Keratinocyte (primary cell): ENCODE measurements around the gene SLC17A9. TPM values are rescaled to one million over a fixed set of nuclear protein-coding genes. Genes with fewer than 3 reads are reported as not detected.
"Not testable (repeated sequence)": the region's sequence is repeated elsewhere in the genome, so short reads cannot be mapped to it uniquely, and the experiment has no call there.

ENCODE experiments used
- DNase-seq: peaks from one replicate; pipeline ENCODE4 v3.0.0-alpha.2; 2011; ENCODE audit warnings: low read depth, missing footprints, low spot score
- FAIRE-seq: peaks from 2 replicates; lab custom pipeline; 2011; peaks lifted over from hg19 to GRCh38; lab: Jason Lieb, UNC
- H2AFZ ChIP-seq: 2 replicates; pipeline ENCODE4 v1.6.0; 2012; ENCODE audit warnings: low read length, control low read depth, inconsistent platforms; ENCODE audit not compliant: control insufficient read depth
- H3K27ac ChIP-seq: 2 replicates; pipeline ENCODE4 v1.5.1; 2011; ENCODE audit warnings: low read length; ENCODE audit not compliant: control insufficient read depth, insufficient read depth
- H3K27me3 ChIP-seq: 3 replicates; pipeline ENCODE4 v1.6.0; 2011; ENCODE audit warnings: low read length; ENCODE audit not compliant: control insufficient read depth, insufficient read depth; ENCODE audit errors: extremely low read depth
- H3K36me3 ChIP-seq, 2 experiments: 2 replicates in 1 of 2; 3 replicates in 1 of 2; pipeline ENCODE4 v1.5.1; 2011; ENCODE audit warnings: low read length in 2 of 2, mild to moderate bottlenecking in 1 of 2; ENCODE audit not compliant: control insufficient read depth in 2 of 2, insufficient read depth in 2 of 2; ENCODE audit errors: extremely low read depth in 1 of 2
- H3K4me1 ChIP-seq: 3 replicates; pipeline ENCODE4 v1.5.1; 2011; ENCODE audit warnings: low read length; ENCODE audit not compliant: control insufficient read depth, insufficient read depth; ENCODE audit errors: extremely low read depth
- H3K4me2 ChIP-seq: 3 replicates; pipeline ENCODE4 v1.6.0; 2011; ENCODE audit warnings: low read depth, low read length; ENCODE audit not compliant: control insufficient read depth, insufficient read depth; ENCODE audit errors: extremely low read depth
- H3K4me3 ChIP-seq, 3 experiments: fragments of 200-600 bp in 1 of 3; sonication (generic) in 1 of 3; 2 replicates in 2 of 3; 3 replicates in 1 of 3; pipeline ENCODE4 v1.5.1; 2011 to 2016; ENCODE audit warnings: low read length in 3 of 3, mild to moderate bottlenecking in 3 of 3, control low read depth in 2 of 3, inconsistent platforms in 1 of 3, low read depth in 1 of 3, mixed read lengths in 1 of 3, mixed run types in 1 of 3, moderate library complexity in 1 of 3; ENCODE audit not compliant: control insufficient read depth in 2 of 3, insufficient read depth in 2 of 3; ENCODE audit errors: extremely low read depth in 1 of 3
- H3K79me2 ChIP-seq: 2 replicates; pipeline ENCODE4 v1.6.0; 2012; ENCODE audit warnings: low read length; ENCODE audit not compliant: control insufficient read depth, insufficient read depth
- H3K9ac ChIP-seq: 3 replicates; pipeline ENCODE4 v1.6.0; 2011; ENCODE audit warnings: low read length; ENCODE audit not compliant: control insufficient read depth, insufficient read depth; ENCODE audit errors: extremely low read depth
- H3K9me1 ChIP-seq: 3 replicates; pipeline ENCODE4 v1.6.0; 2011; ENCODE audit warnings: low read length; ENCODE audit not compliant: control insufficient read depth, insufficient read depth; ENCODE audit errors: extremely low read depth
- H3K9me3 ChIP-seq: 2 replicates; pipeline ENCODE4 v1.5.1; 2012; ENCODE audit warnings: low read depth, low read length; ENCODE audit not compliant: control insufficient read depth
- H4K20me1 ChIP-seq: 3 replicates; pipeline ENCODE4 v1.6.0; 2011; ENCODE audit warnings: low read length; ENCODE audit not compliant: control insufficient read depth, insufficient read depth; ENCODE audit errors: extremely low read depth
- CTCF ChIP-seq, 3 experiments: IDR thresholded peaks in 1 of 3; conservative IDR thresholded peaks in 1 of 3; optimal IDR thresholded peaks in 1 of 3; 2 replicates in 2 of 3; 3 replicates in 1 of 3; pipeline versions ENCODE3 to v1.5.1; 2011; ENCODE audit warnings: low read length in 3 of 3, mild to moderate bottlenecking in 3 of 3, moderate library complexity in 2 of 3, control low read depth in 1 of 3, inconsistent platforms in 1 of 3; ENCODE audit not compliant: insufficient read depth in 2 of 3; ENCODE audit errors: extremely low read depth in 1 of 3
- EZH2 ChIP-seq: IDR thresholded peaks from one replicate; pipeline ENCODE4 v1.6.1; 2012; ENCODE audit warnings: inconsistent platforms, mild to moderate bottlenecking, low read length, moderate library complexity
- dilution Hi-C: fragments of 300-500 bp; cut with MboI; formaldehyde crosslinking; loops from one replicate; pipeline ENCODE4 v1.7.0; 2020; ENCODE audit warnings: low sequenced_read_pairs; ENCODE audit not compliant: extremely low pct_ligation_motif_present
- polyA plus RNA-seq, 5 experiments: library from polyadenylated mRNA; depleted of rRNA in 3 of 5; stranded (reverse) in 3 of 5; stranded (forward) in 1 of 5; unstranded in 1 of 5; fragments of >200 nt; gene quantifications; 1 replicate in 1 of 5; 2 replicates in 3 of 5; 3 replicates in 1 of 5; pipeline versions ENCODE4 v1.2.1 to v1.2.3, GENCODE V29; 2011 to 2012; ENCODE audit warnings: missing spikeins in 2 of 5, low read depth in 1 of 5, low replicate concordance in 1 of 5

The SLC17A9 gene
- polyA plus RNA-seq, 1 donor (not counting 4 experiments of a cell fraction or from before 2014, with no cell fraction given) = not detected

DNA sequence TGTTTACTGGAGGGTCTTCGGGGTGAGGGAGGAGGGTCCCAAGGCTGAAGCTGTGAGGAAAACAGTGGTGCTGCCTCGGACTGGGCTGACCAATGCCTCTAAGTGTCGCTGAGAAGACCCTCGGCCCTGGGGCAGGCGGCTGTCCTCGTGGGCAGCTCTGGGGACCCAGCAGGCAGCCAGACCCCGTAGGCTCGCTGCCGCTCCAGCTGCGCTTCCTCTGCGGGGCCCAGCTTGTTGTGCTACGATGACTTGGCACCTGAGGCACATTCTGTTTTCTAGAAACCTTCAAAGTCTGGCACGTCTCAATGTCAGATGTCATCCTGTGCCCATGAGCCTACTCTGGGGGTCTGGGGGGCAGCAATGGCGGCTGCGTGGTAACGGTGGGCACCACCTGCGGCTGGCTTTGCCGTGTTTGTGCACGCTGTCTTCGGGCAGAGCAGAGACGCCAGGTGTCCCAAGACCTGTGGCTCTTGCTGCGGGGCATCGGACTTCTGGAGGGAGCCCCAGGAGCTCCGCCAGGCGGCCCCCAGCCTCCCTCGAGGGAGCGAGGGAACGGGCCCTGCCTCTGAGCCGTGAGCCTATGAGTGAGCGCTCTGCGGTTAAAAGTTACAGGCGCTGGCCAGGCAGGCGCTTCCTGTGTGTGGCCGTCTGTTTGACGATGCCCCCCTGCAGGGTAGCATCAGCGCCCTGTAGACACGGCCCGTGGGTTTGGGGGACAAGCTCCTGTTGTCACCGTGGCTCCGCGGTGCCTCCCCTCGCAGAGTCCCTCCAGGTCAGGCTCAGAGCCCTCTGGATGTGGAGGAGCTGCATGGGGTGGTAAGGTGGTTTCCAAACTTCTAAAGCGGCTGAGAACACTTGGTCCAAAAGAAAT lies 6.8 kb downstream of the SLC17A9 start:
- dilution Hi-C loops = no loop called here
- H3K9me3 ChIP-seq = no peaks in the 10 kb centered on the region
- H3K4me3 ChIP-seq = no peak overlapping the region
- no peak overlapping the region for H3K9ac ChIP-seq
- H3K9me1 ChIP-seq = no peaks in the 10 kb centered on the region
- H3K79me2 ChIP-seq = no peaks in the 10 kb centered on the region
- no peaks in the 10 kb centered on the region for H3K36me3 ChIP-seq
- H3K27ac ChIP-seq = no peak overlapping the region
- no peaks in the 10 kb centered on the region for H3K4me1 ChIP-seq
- TF ChIP-seq CTCF (optimal IDR thresholded peaks at IDR 0.05 in 1 of 3, IDR thresholded peaks at IDR 0.05 in 1 of 3, conservative IDR thresholded peaks at IDR 0.05 in 1 of 3; ENCODE audit: extremely low read depth in 1 of 3, insufficient read depth in 2 of 3, low read length in 3 of 3) (no peak), EZH2 (no peak)
- H2AFZ ChIP-seq = no peak overlapping the region
- peaks cover 2% of the 10 kb centered on the region for H4K20me1 ChIP-seq
- H3K4me2 ChIP-seq = no peak overlapping the region
- DNase-seq = no peak
- FAIRE-seq = no peak
- H3K27me3 ChIP-seq = peaks cover 36% of the 10 kb centered on the region

DNA sequence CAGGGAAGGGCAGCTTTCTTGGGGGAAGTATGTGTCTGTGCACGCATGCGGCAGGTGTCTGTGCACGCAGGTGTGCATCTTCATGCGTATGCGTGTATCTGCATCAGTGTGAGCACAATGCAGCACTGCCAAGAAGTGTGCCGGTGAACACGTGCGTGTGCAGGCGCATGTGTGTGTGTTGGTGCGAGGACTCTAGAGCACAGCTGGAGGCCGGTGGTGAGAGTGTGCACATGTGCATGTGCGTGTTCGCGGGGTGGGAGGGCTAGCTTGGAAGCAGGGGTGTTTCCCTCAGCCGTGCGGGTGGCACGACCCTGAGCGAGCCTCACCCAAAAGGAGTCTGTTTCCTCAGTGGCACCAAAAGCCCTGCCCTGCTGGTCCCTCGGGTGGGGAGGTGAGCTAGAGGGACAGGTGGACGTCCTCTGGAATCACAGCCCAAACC lies 7.5 kb downstream of the SLC17A9 start:
- FAIRE-seq (no peak), DNase-seq (no peak)
- H3K4me2 ChIP-seq = no peak overlapping the region
- no peak for TF ChIP-seq CTCF (optimal IDR thresholded peaks at IDR 0.05 in 1 of 3, IDR thresholded peaks at IDR 0.05 in 1 of 3, conservative IDR thresholded peaks at IDR 0.05 in 1 of 3; ENCODE audit: extremely low read depth in 1 of 3, insufficient read depth in 2 of 3, low read length in 3 of 3)
- no peak for TF ChIP-seq EZH2
- H3K27ac ChIP-seq = no peak overlapping the region
- no peaks in the 10 kb centered on the region for H3K9me1 ChIP-seq
- H3K9me3 ChIP-seq = no peaks in the 10 kb centered on the region
- peaks cover 43% of the 10 kb centered on the region for H3K27me3 ChIP-seq
- no peaks in the 10 kb centered on the region for H3K36me3 ChIP-seq
- H3K79me2 ChIP-seq = no peaks in the 10 kb centered on the region
- peaks cover 3% of the 10 kb centered on the region for H3K4me1 ChIP-seq
- dilution Hi-C loops = no loop called here
- no peak overlapping the region for H2AFZ ChIP-seq
- no peak overlapping the region for H3K9ac ChIP-seq
- H3K4me3 ChIP-seq = no peak overlapping the region
- peaks cover 5% of the 10 kb centered on the region for H4K20me1 ChIP-seq

- H3K9me3 ChIP-seq, H2AFZ ChIP-seq, FAIRE-seq, H3K4me1 ChIP-seq, dilution Hi-C loops, H3K36me3 ChIP-seq, H4K20me1 ChIP-seq, H3K9me1 ChIP-seq, H3K79me2 ChIP-seq, H3K4me3 ChIP-seq, H3K9ac ChIP-seq, DNase-seq, H3K4me2 ChIP-seq, H3K27ac ChIP-seq: not testable (repeated sequence)
- peaks cover 49% of the 10 kb centered on the region for H3K27me3 ChIP-seq
Measured at GRCh38 chr20:62960446-62961309, 8.2 kb downstream of the SLC17A9 start.
